Activated CD4-positive, alpha-beta T cell treated with anti-CD3 and anti-CD28 coated beads for 36 hours (primary cell): ENCODE measurements around the gene NECTIN2. TPM values are rescaled to one million over a fixed set of nuclear protein-coding genes. Genes with fewer than 3 reads are reported as not detected.
A peak's percentile ranks its signal among the peaks of the same experiment; 100 is the strongest.

ENCODE experiments used
- ATAC-seq: fragments of 200-7000 bp; cut with Tn5 transposase; one replicate; pipeline ENCODE4 v1.10.0; 2021; ENCODE audit warnings: mild to moderate bottlenecking, moderate library complexity
- CTCF ChIA-PET: fragments of 350-600 bp; sonication (Branson Sonifier 250); formaldehyde crosslinking; loops from one replicate; lab custom pipeline; 2021; ENCODE audit warnings: antibody characterized with exemption; lab: Charles Lee
- POLR2A ChIA-PET: fragments of 350-600 bp; sonication (Branson Sonifier 250); formaldehyde crosslinking; loops from one replicate; lab custom pipeline; 2021; ENCODE audit warnings: antibody characterized with exemption, inconsistent platforms; lab: Charles Lee
- DNase-seq: peaks from one replicate; pipeline ENCODE4 v3.0.0-alpha.2; 2020
- H3K27ac Mint-ChIP-seq: one replicate; pipeline ENCODE4 v1.8.0; 2021; ENCODE audit warnings: mixed read lengths
- H3K27me3 Mint-ChIP-seq: one replicate; pipeline ENCODE4 v1.8.0; 2021; ENCODE audit warnings: mixed read lengths
- H3K36me3 Mint-ChIP-seq: one replicate; pipeline ENCODE4 v1.8.0; 2021; ENCODE audit warnings: low read depth, mixed read lengths
- H3K4me1 Mint-ChIP-seq: one replicate; pipeline ENCODE4 v1.8.0; 2021; ENCODE audit warnings: mixed read lengths
- H3K4me3 Mint-ChIP-seq: one replicate; pipeline ENCODE4 v1.8.0; 2021; ENCODE audit warnings: mild to moderate bottlenecking, moderate library complexity, mixed read lengths
- H3K9me3 Mint-ChIP-seq: one replicate; pipeline ENCODE4 v1.8.0; 2021; ENCODE audit warnings: low read depth, mixed read lengths
- intact Hi-C, 2 experiments: fragments of 100-400 bp; cut with DNase I in 1 of 2; cut with micrococcal nuclease in 1 of 2; formaldehyde crosslinking; loops; one replicate each; pipeline versions ENCODE4 v1.14.2 to v1.15.1; 2022 to 2024; cut with DNase I, micrococcal nuclease
- total RNA-seq, 2 experiments: library from RNA; stranded (reverse); gene quantifications; one replicate each; pipeline ENCODE4 v1.2.3, GENCODE V29; 2021

The NECTIN2 gene
- total RNA-seq, 2 experiments from 2014 or later = 0.80 to 0.93 TPM

DNA sequence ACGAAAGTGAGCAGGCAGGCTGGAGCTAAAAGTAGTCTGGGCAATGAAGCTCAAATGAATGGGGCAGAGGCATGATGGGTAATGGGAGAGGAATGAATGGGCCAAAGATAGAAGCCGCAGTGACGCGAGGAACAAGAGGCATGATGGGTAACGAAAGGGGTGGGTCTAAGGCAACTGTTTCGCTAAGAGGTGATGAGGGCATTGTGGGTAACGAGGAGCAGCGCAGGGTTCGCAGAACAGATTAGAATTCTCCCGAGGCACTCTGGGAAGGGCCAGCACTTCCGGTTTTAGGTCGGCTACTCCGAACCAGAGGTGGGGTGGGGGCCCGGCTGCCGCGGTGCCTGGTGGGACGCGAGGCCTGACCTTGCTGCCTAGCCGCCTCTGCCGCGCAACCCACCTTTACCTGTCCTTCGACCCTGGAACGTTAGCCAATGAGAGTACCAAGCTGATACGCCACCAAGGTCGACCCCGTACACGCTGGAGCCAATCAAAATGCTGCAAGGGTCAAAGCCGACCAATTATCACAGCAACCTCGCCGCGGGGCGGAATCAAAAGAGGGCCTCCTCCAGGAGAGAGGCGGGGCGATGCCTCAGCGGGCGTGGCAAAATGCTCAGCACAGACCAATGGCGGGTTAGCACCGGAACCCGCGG is 44.4 kb downstream of the NECTIN2 start:
- Mint-ChIP-seq H3K4me1 (peaks cover 29% of the 10 kb centered on the region), H3K36me3 (peaks cover 35% of the 10 kb centered on the region), H3K4me3 (peak overlapping the region; percentile 74), H3K9me3 (no peaks in the 10 kb centered on the region), H3K27ac (peak overlapping the region; percentile 96), H3K27me3 (no peaks in the 10 kb centered on the region)
- POLR2A ChIA-PET = interaction anchor here (0.5 to 1.6 kb wide), 13 partner anchors 9 to 826 kb away, joined by 3 to 7 read pairs (median 4); partner anchors contain the start of genes APOE, CLASRP, CLPTM1 and PPP1R37
- ATAC-seq = peak; percentile 84
- intact Hi-C loops = loop anchor here (1.0 to 5.0 kb wide), 19 partner anchors 25 to 996 kb away; partner anchors contain the start of genes BLOC1S3 (in 2 of the 2), CLASRP (in 2 of the 2), CLPTM1 (in 2 of the 2) and TRAPPC6A (in 2 of the 2)
- CTCF ChIA-PET = interaction anchor here (0.6 to 1.3 kb wide), 4 partner anchors 11 to 172 kb away, joined by 3 read pairs; no protein-coding TSS in a partner anchor
- no peak for DNase-seq

DNA sequence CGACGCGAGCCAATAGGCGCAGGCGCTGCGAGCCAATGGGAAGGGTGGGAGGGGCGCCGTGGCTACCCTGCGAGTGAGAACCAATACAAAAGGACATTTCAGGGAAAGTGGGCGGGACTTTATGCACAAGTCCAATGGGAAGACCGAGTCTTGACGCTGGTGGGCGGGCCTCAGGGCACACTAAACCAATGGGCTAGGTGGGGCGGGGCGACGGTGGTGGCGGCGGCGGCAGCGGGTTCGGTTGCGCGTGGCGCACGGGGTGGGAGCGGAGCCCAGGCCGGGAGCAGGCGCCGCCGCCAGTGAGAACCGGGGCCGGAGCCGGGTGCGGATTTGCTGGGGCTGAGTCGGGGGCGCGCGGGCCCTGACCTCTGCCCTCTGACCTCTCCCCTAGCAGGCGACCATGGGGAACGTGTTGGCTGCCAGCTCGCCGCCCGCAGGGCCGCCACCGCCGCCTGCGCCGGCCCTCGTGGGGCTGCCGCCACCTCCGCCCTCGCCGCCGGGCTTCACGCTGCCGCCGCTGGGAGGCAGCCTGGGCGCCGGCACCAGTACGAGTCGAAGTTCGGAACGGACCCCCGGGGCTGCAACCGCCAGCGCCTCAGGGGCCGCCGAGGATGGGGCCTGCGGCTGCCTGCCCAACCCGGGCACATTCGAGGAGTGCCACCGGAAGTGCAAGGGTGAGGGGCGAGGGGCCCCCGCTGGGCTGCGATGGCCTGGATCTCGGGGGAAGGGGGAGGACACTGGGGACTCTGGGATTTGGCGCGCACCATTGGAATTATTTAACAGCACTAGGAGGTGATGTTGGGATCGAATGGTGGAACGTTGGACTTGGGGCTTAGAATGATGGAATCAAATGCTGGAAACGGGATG is 45.2 kb downstream of the NECTIN2 start, which contains the start of gene TOMM40:
Gene TOMM40, plus strand, starts transcription at position 239 of the 867 bp plus-strand sequence. Its CDS starts 162 bp downstream, at position 401.
- Mint-ChIP-seq H3K4me3 (peak within 1 kb of the TSS; percentile 92), H3K27ac (peak within 1 kb of the TSS; percentile 96), H3K27me3 (no peaks in the 10 kb centered on the region), H3K4me1 (peaks cover 29% of the 10 kb centered on the region), H3K9me3 (no peaks in the 10 kb centered on the region), H3K36me3 (peaks cover 41% of the 10 kb centered on the region)
- intact Hi-C loops = loop anchor here in 1 of 2 experiments (1.0 to 5.0 kb wide), 4 partner anchors 185 to 996 kb away; partner anchors contain the start of genes IRF2BP1, VASP and ZNF296
- ChIA-PET POLR2A (interaction anchor here (0.6 to 1.6 kb wide), 8 partner anchors 8 to 826 kb away, joined by 3 to 7 read pairs (median 4); partner anchors contain the start of genes APOE, CLPTM1, PPP1R37 and TRAPPC6A), CTCF (interaction anchor here (1.3 kb wide), 1 partner anchor 61 kb away, joined by 3 read pairs; no protein-coding TSS in a partner anchor)
- ATAC-seq = no peak
- DNase-seq = peak; percentile 100

- Mint-ChIP-seq H3K4me1 (peaks cover 29% of the 10 kb centered on the region), H3K27me3 (no peaks in the 10 kb centered on the region), H3K4me3 (peak overlapping the region; percentile 92), H3K27ac (peak overlapping the region; percentile 13), H3K9me3 (no peaks in the 10 kb centered on the region), H3K36me3 (peaks cover 50% of the 10 kb centered on the region)
- POLR2A ChIA-PET = interaction anchor here (1.3 kb wide), 1 partner anchor 12 kb away, joined by 3 read pairs; no protein-coding TSS in a partner anchor
- DNase-seq (no peak), ATAC-seq (no peak)
- intact Hi-C loops = loop anchor here in 1 of 2 experiments (5.0 kb wide), 1 partner anchor 614 kb away; the partner anchor contains the start of gene VASP
- CTCF ChIA-PET = no interaction called here
Observed at GRCh38 chr19:44892932-44893331, 46.8 kb downstream of the NECTIN2 start.

GRCh38 chr19:44893332-44894051 is 47.4 kb downstream of the NECTIN2 start:
- intact Hi-C loops = loop anchor here in 1 of 2 experiments (5.0 kb wide), 1 partner anchor 614 kb away; the partner anchor contains the start of gene VASP
- ATAC-seq (no peak), DNase-seq (no peak)
- ChIA-PET POLR2A (no interaction called here), CTCF (interaction anchor here (0.9 kb wide), 1 partner anchor 10 kb away, joined by 3 read pairs; no protein-coding TSS in a partner anchor)
- Mint-ChIP-seq H3K9me3 (no peaks in the 10 kb centered on the region), H3K36me3 (peaks cover 55% of the 10 kb centered on the region), H3K4me1 (peaks cover 29% of the 10 kb centered on the region), H3K4me3 (peak overlapping the region; percentile 92), H3K27ac (no peak overlapping the region), H3K27me3 (no peaks in the 10 kb centered on the region)

GRCh38 chr19:44894052-44894400 is 47.9 kb downstream of the NECTIN2 start:
- H3K9me3 Mint-ChIP-seq = no peaks in the 10 kb centered on the region
- H3K36me3 Mint-ChIP-seq = peaks cover 55% of the 10 kb centered on the region
- H3K4me1 Mint-ChIP-seq = peaks cover 28% of the 10 kb centered on the region
- CTCF ChIA-PET = interaction anchor here (0.9 kb wide), 1 partner anchor 9 kb away, joined by 3 read pairs; no protein-coding TSS in a partner anchor
- intact Hi-C loops = loop anchor here in 1 of 2 experiments (5.0 kb wide), 1 partner anchor 613 kb away; the partner anchor contains the start of gene VASP
- ATAC-seq (no peak), DNase-seq (no peak)
- H3K27ac Mint-ChIP-seq = peak overlapping the region; percentile 45
- POLR2A ChIA-PET = no interaction called here
- no peak overlapping the region for H3K4me3 Mint-ChIP-seq
- no peaks in the 10 kb centered on the region for H3K27me3 Mint-ChIP-seq

- Mint-ChIP-seq H3K36me3 (peaks cover 57% of the 10 kb centered on the region), H3K4me1 (peaks cover 26% of the 10 kb centered on the region), H3K4me3 (no peak overlapping the region), H3K27ac (peak overlapping the region; percentile 29), H3K9me3 (no peaks in the 10 kb centered on the region), H3K27me3 (no peaks in the 10 kb centered on the region)
- POLR2A ChIA-PET = no interaction called here
- CTCF ChIA-PET = interaction anchor here (0.6 kb wide), 2 partner anchors 15 to 23 kb away, joined by 3 read pairs; no protein-coding TSS in a partner anchor
- DNase-seq (no peak), ATAC-seq (no peak)
- intact Hi-C loops = loop anchor here in 1 of 2 experiments (5.0 kb wide), 1 partner anchor 612 kb away; the partner anchor contains the start of gene VASP
Observed at GRCh38 chr19:44894946-44895345, 48.8 kb downstream of the NECTIN2 start.

- H3K9me3 Mint-ChIP-seq = no peaks in the 10 kb centered on the region
- ChIA-PET CTCF (interaction anchor here (0.7 kb wide), 1 partner anchor 102 kb away, joined by 3 read pairs; no protein-coding TSS in a partner anchor), POLR2A (interaction anchor here (1.0 kb wide), 1 partner anchor 11 kb away, joined by 6 read pairs; no protein-coding TSS in a partner anchor)
- H3K27ac Mint-ChIP-seq = no peak overlapping the region
- no peak overlapping the region for H3K4me3 Mint-ChIP-seq
- DNase-seq (no peak), ATAC-seq (no peak)
- intact Hi-C loops = no loop called here
- H3K36me3 Mint-ChIP-seq = peaks cover 58% of the 10 kb centered on the region
- H3K27me3 Mint-ChIP-seq = no peaks in the 10 kb centered on the region
- H3K4me1 Mint-ChIP-seq = peaks cover 10% of the 10 kb centered on the region
Observed at GRCh38 chr19:44897835-44898234, 51.7 kb downstream of the NECTIN2 start.

GRCh38 chr19:44900328-44901244 is 54.5 kb downstream of the NECTIN2 start:
- DNase-seq (no peak), ATAC-seq (no peak)
- Mint-ChIP-seq H3K4me1 (no peaks in the 10 kb centered on the region), H3K9me3 (no peaks in the 10 kb centered on the region), H3K27me3 (no peaks in the 10 kb centered on the region), H3K36me3 (peaks cover 40% of the 10 kb centered on the region), H3K4me3 (no peak overlapping the region), H3K27ac (no peak overlapping the region)
- POLR2A ChIA-PET = no interaction called here
- intact Hi-C loops = loop anchor here in 1 of 2 experiments (5.0 kb wide), 1 partner anchor 437 kb away; no protein-coding TSS in a partner anchor
- CTCF ChIA-PET = interaction anchor here (0.6 kb wide), 1 partner anchor 977 kb away, joined by 4 read pairs; no protein-coding TSS in a partner anchor

DNA sequence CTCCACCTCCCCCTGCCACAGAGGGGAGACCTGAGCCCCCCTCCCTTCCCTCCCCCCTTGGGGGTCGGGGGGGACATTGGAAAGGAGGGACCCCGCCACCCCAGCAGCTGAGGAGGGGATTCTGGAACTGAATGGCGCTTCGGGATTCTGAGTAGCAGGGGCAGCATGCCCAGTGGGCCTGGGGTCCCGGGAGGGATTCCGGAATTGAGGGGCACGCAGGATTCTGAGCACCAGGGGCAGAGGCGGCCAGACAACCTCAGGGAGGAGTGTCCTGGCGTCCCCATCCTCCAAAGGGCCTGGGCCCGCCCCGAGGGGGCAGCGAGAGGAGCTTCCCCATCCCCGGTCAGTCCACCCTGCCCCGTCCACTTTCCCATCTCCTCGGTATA is 57.1 kb downstream of the NECTIN2 start:
- Mint-ChIP-seq H3K27ac (no peak overlapping the region), H3K36me3 (peaks cover 23% of the 10 kb centered on the region), H3K4me1 (peaks cover 8% of the 10 kb centered on the region), H3K27me3 (peaks cover 17% of the 10 kb centered on the region), H3K9me3 (no peaks in the 10 kb centered on the region), H3K4me3 (no peak overlapping the region)
- CTCF ChIA-PET = interaction anchor here (0.6 to 1.1 kb wide), 5 partner anchors 9 to 143 kb away, joined by 3 to 5 read pairs (median 4); no protein-coding TSS in a partner anchor
- no peak for DNase-seq
- intact Hi-C loops = loop anchor here (1.0 to 5.0 kb wide), 4 partner anchors 48 to 434 kb away; no protein-coding TSS in a partner anchor
- POLR2A ChIA-PET = interaction anchor here (1.2 kb wide), 1 partner anchor 13 kb away, joined by 3 read pairs; the partner anchor contains the start of gene TOMM40
- ATAC-seq = peak; percentile 6
